NCI-H1417 (cell line): ENCODE data around the gene KIF1B.

Experiments used
- DNase-seq, 3 experiments: peaks; one replicate each; lab custom pipeline; 2025; lab: John Stamatoyannopoulos, UW

The KIF1B gene

GRCh38 chr1:10429868-10430215 is 219.5 kb downstream of the KIF1B start:
- no peak for DNase-seq

GRCh38 chr1:10430216-10431069 is 220.1 kb downstream of the KIF1B start, which contains the start of gene CENPS:
Gene CENPS (plus strand): TSS chr1:10430433. CDS start chr1:10430518, 85 bp downstream.
- peak; percentile 88 to 96 (median 96) for DNase-seq
